ENCODE results near the gene RGPD6.
"Not testable (repeated sequence)": the region's sequence is repeated elsewhere in the genome, so short reads cannot be mapped to it uniquely, and the experiment has no call there.

DNA sequence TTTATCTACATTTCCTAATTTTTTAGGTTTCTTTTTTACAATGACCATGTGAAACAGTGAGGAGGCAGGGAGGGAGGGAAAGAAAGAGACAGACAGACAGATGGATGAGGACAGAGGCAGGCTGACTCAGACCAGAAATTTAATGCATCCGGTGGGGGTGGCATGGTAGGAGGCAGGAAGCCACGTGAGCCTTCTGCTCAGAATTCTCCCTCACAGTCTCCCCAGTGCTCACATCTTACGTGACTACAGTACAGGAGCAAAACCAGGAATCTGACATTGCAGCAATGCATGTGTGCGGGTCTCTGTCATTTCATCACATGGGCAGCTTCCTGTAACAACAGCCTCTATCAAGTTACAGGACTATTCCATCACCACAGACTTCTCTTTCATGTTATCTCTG, 102.1 kb downstream of the RGPD6 start:
- TF ChIP-seq, protein P1, sequence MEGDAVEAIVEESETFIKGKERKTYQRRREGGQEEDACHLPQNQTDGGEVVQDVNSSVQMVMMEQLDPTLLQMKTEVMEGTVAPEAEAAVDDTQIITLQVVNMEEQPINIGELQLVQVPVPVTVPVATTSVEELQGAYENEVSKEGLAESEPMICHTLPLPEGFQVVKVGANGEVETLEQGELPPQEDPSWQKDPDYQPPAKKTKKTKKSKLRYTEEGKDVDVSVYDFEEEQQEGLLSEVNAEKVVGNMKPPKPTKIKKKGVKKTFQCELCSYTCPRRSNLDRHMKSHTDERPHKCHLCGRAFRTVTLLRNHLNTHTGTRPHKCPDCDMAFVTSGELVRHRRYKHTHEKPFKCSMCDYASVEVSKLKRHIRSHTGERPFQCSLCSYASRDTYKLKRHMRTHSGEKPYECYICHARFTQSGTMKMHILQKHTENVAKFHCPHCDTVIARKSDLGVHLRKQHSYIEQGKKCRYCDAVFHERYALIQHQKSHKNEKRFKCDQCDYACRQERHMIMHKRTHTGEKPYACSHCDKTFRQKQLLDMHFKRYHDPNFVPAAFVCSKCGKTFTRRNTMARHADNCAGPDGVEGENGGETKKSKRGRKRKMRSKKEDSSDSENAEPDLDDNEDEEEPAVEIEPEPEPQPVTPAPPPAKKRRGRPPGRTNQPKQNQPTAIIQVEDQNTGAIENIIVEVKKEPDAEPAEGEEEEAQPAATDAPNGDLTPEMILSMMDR (IDR thresholded peaks at IDR 0.05), result not testable (repeated sequence)
- TF ChIP-seq ZFX (IDR thresholded peaks at IDR 0.05; ENCODE audit: borderline replicate concordance), result not testable (repeated sequence)
